ENCODE measurements around the gene INTS13. TPM values are rescaled to one million over a fixed set of nuclear protein-coding genes. Genes with fewer than 3 reads are reported as not detected.

The INTS13 gene
- total and polyA plus RNA-seq, 2 of the 4 experiments (the other 2 are of a cell fraction), result 9.9 to 31.9 TPM

GRCh38 chr12:26867080-26867479, 70.7 kb downstream of the INTS13 start:
- no peak overlapping the region for H3K27ac ChIP-seq (ENCODE audit: insufficient read depth, low read length)
- intact Hi-C loops (cut with micrococcal nuclease) (no loop called here), in situ Hi-C loops (cut with MboI; ENCODE audit: low sequenced_read_pairs) (no loop called here), dilution Hi-C loops (cut with HindIII; ENCODE audit: low sequenced_read_pairs, unreplicated experiment) (no loop called here)
- no peaks in the 10 kb centered on the region; the same call in 1 of the 2 replicates for H3K9me1 ChIP-seq (ENCODE audit: insufficient read depth, low read length)
- DNase-seq, result no peak
- no peak overlapping the region for H4K5ac ChIP-seq (ENCODE audit: low read depth, low read length)
- no peak overlapping the region for H4K91ac ChIP-seq (ENCODE audit: insufficient read depth, low read depth, low read length)
- no peak overlapping the region for H3K4ac ChIP-seq (ENCODE audit: low read depth, low read length)
- no peak overlapping the region for H2BK20ac ChIP-seq (ENCODE audit: low read depth, low read length)
- no peak overlapping the region for H2BK15ac ChIP-seq (ENCODE audit: low read depth, low read length)
- H3K23ac ChIP-seq (ENCODE audit: low read depth, low read length), result no peak overlapping the region
- H3K36me3 ChIP-seq (ENCODE audit: control insufficient read depth, insufficient read depth, low read length), result no peaks in the 10 kb centered on the region
- BruUV-seq (replicated peaks), result no TSS peak
- H2BK5ac ChIP-seq (ENCODE audit: low read depth, low read length, poor library complexity, severe bottlenecking), result no peak overlapping the region
- no peak overlapping the region for H3K9ac ChIP-seq (ENCODE audit: low read depth, low read length)
- ATAC-seq (ENCODE audit: low read depth), result no peak
- H3K4me2 ChIP-seq (ENCODE audit: low read depth, low read length), result no peak overlapping the region
- peaks cover 2% of the 10 kb centered on the region for H3K27me3 ChIP-seq (ENCODE audit: control insufficient read depth, insufficient read depth, low read length)
- H3K4me3 ChIP-seq (ENCODE audit: insufficient read depth, low read depth, low read length), result no peak overlapping the region
- no peak overlapping the region for H2AK5ac ChIP-seq (ENCODE audit: low read depth, low read length)
- no peak overlapping the region for H3K14ac ChIP-seq (replicated peaks; ENCODE audit: low read depth, low read length)
- no peak overlapping the region for H4K8ac ChIP-seq (ENCODE audit: low read depth in 2 of 2, low read length in 2 of 2)
- ChIA-PET CTCF (interaction anchor here (0.6 kb wide), 1 partner anchor 16 kb away, joined by 4 read pairs; no protein-coding TSS in a partner anchor), POLR2A (ENCODE audit: unreplicated experiment) (no interaction called here)
- H3K56ac ChIP-seq (ENCODE audit: extremely low read depth, insufficient read depth, low read length), result no peak overlapping the region
- no peaks in the 10 kb centered on the region for H3K4me1 ChIP-seq (ENCODE audit: control insufficient read depth, insufficient read depth, low read length)
- no peaks in the 10 kb centered on the region for H4K20me1 ChIP-seq (ENCODE audit: insufficient read depth, low read length)
- no peak overlapping the region for H2AFZ ChIP-seq (replicated peaks; ENCODE audit: low read length, poor library complexity)
- H2BK120ac ChIP-seq (ENCODE audit: low read depth, low read length), result no peak overlapping the region
- H3K18ac ChIP-seq (ENCODE audit: low read depth, low read length), result no peak overlapping the region
- no peaks in the 10 kb centered on the region for H3K79me1 ChIP-seq (ENCODE audit: low read depth in 1 of 2, low read length in 2 of 2)
- TF ChIP-seq SMC3 (IDR thresholded peaks at IDR 0.05; ENCODE audit: low read depth, low read length) (no peak), USF2 (IDR thresholded peaks at IDR 0.05; ENCODE audit: low read depth, low read length) (no peak)
- H3K9me3 ChIP-seq (ENCODE audit: control insufficient read depth, insufficient read depth, low read length), result no peaks in the 10 kb centered on the region
- H2AK9ac ChIP-seq (replicated peaks; ENCODE audit: low read depth, low read length, poor library complexity), result no peak overlapping the region
- no CpG with 5 or more reads among the region's 2 CpGs for WGBS, 2 experiments (ENCODE audit: extremely low coverage in 2 of 2, insufficient read length in 1 of 2)

All from IMR-90 (cell line).